Measurements from ENCODE around the gene GLIPR1L2.
"Not testable (repeated sequence)": the region's sequence is repeated elsewhere in the genome, so short reads cannot be mapped to it uniquely, and the experiment has no call there.

The GLIPR1L2 gene

GRCh38 chr12:75390899-75391538 is at the start of gene GLIPR1L2:
Gene GLIPR1L2, plus strand, starts transcription at chr12:75391089. Its CDS starts 28 bp downstream, at chr12:75391117.
- DNase-seq = peak; percentile 85

- DNase-seq = no peak
These were observed 49.0 kb upstream of the GLIPR1L2 start for GRCh38 chr12:75341873-75342272.

GRCh38 chr12:75345531-75345930 is 45.4 kb upstream of the GLIPR1L2 start:
- no peak for DNase-seq

- not testable (repeated sequence) for DNase-seq
These were observed 44.7 kb upstream of the GLIPR1L2 start for GRCh38 chr12:75346215-75346614.

GRCh38 chr12:75349946-75350345 is 40.9 kb upstream of the GLIPR1L2 start:
- DNase-seq = no peak

- DNase-seq = no peak
These were observed 40.5 kb upstream of the GLIPR1L2 start for GRCh38 chr12:75350413-75350812.

GRCh38 chr12:75354011-75354410 is 36.9 kb upstream of the GLIPR1L2 start:
- DNase-seq = no peak

GRCh38 chr12:75360920-75361319 is 30.0 kb upstream of the GLIPR1L2 start:
- DNase-seq = no peak

- DNase-seq = no peak
These were observed 29.5 kb upstream of the GLIPR1L2 start for GRCh38 chr12:75361408-75361807.

- DNase-seq = no peak
These were observed 26.0 kb upstream of the GLIPR1L2 start for GRCh38 chr12:75364919-75365318.

GRCh38 chr12:75366629-75367028 is 24.3 kb upstream of the GLIPR1L2 start:
- no peak for DNase-seq

GRCh38 chr12:75374971-75375370 is 15.9 kb upstream of the GLIPR1L2 start:
- no peak for DNase-seq

GRCh38 chr12:75378354-75378753 is 12.5 kb upstream of the GLIPR1L2 start:
- no peak for DNase-seq

- no peak for DNase-seq
These were observed 1.8 kb upstream of the GLIPR1L2 start for GRCh38 chr12:75389061-75389460.

GRCh38 chr12:75389706-75390105 is 1.2 kb upstream of the GLIPR1L2 start:
- DNase-seq = no peak

GRCh38 chr12:75390156-75390898 is 562 bp upstream of the GLIPR1L2 start:
- DNase-seq = no peak

GRCh38 chr12:75404231-75404630 is 13.3 kb downstream of the GLIPR1L2 start:
- DNase-seq = no peak

- no peak for DNase-seq
These were observed 16.8 kb downstream of the GLIPR1L2 start for GRCh38 chr12:75407683-75408082.

GRCh38 chr12:75409830-75410229 is 18.9 kb downstream of the GLIPR1L2 start:
- no peak for DNase-seq

GRCh38 chr12:75414671-75415070 is 23.8 kb downstream of the GLIPR1L2 start:
- DNase-seq = no peak

GRCh38 chr12:75419841-75420240 is 29.0 kb downstream of the GLIPR1L2 start:
- DNase-seq = no peak

GRCh38 chr12:75427491-75427890 is 36.6 kb downstream of the GLIPR1L2 start:
- DNase-seq = no peak

GRCh38 chr12:75428767-75429166 is 37.9 kb downstream of the GLIPR1L2 start:
- no peak for DNase-seq

- no peak for DNase-seq
These were observed 42.0 kb downstream of the GLIPR1L2 start for GRCh38 chr12:75432924-75433323.

GRCh38 chr12:75437564-75437963 is 46.7 kb downstream of the GLIPR1L2 start:
- DNase-seq = no peak
